ENCODE measurements around the gene TRIM14. TPM values are rescaled to one million over a fixed set of nuclear protein-coding genes. Genes with fewer than 3 reads are reported as not detected.

TRIM14 gene
- total RNA-seq, 1 donor from 2014 or later, result 9.4 TPM

GRCh38 chr9:98140503-98140902 lies 21.5 kb upstream of the TRIM14 start:
- Histone ChIP-seq H3K4me3 (ENCODE audit: low read depth, low read length) (no peak overlapping the region), H3K27me3 (ENCODE audit: control insufficient read depth, insufficient read depth, low read length) (no peaks in the 10 kb centered on the region), H3K36me3 (ENCODE audit: control insufficient read depth, insufficient read depth, low read length) (no peaks in the 10 kb centered on the region)
- no peak for DNase-seq (ENCODE audit: low read depth)
- TF ChIP-seq CTCF (IDR thresholded peaks at IDR 0.05; ENCODE audit: insufficient read depth, low read length, poor library complexity, severe bottlenecking), result no peak

- DNase-seq (ENCODE audit: low read depth), result no peak
- Histone ChIP-seq H3K4me3 (ENCODE audit: low read depth, low read length) (no peak overlapping the region), H3K36me3 (ENCODE audit: control insufficient read depth, insufficient read depth, low read length) (no peaks in the 10 kb centered on the region), H3K27me3 (ENCODE audit: control insufficient read depth, insufficient read depth, low read length) (no peaks in the 10 kb centered on the region)
- TF ChIP-seq CTCF (IDR thresholded peaks at IDR 0.05; ENCODE audit: insufficient read depth, low read length, poor library complexity, severe bottlenecking), result no peak
Measured at GRCh38 chr9:98136489-98136888, 17.5 kb upstream of the TRIM14 start.

GRCh38 chr9:98135938-98136337 lies 16.9 kb upstream of the TRIM14 start:
- H3K4me3 ChIP-seq (ENCODE audit: low read depth, low read length), result no peak overlapping the region
- no peaks in the 10 kb centered on the region for H3K36me3 ChIP-seq (ENCODE audit: control insufficient read depth, insufficient read depth, low read length)
- DNase-seq (ENCODE audit: low read depth), result no peak
- TF ChIP-seq CTCF (IDR thresholded peaks at IDR 0.05; ENCODE audit: insufficient read depth, low read length, poor library complexity, severe bottlenecking), result no peak
- H3K27me3 ChIP-seq (ENCODE audit: control insufficient read depth, insufficient read depth, low read length), result no peaks in the 10 kb centered on the region

GRCh38 chr9:98135558-98135934 lies 16.5 kb upstream of the TRIM14 start:
- no peak for TF ChIP-seq CTCF (IDR thresholded peaks at IDR 0.05; ENCODE audit: insufficient read depth, low read length, poor library complexity, severe bottlenecking)
- DNase-seq (ENCODE audit: low read depth), result no peak
- Histone ChIP-seq H3K36me3 (ENCODE audit: control insufficient read depth, insufficient read depth, low read length) (no peaks in the 10 kb centered on the region), H3K27me3 (ENCODE audit: control insufficient read depth, insufficient read depth, low read length) (no peaks in the 10 kb centered on the region), H3K4me3 (ENCODE audit: low read depth, low read length) (no peak overlapping the region)

GRCh38 chr9:98134702-98135557 lies 15.9 kb upstream of the TRIM14 start:
- TF ChIP-seq CTCF (IDR thresholded peaks at IDR 0.05; ENCODE audit: insufficient read depth, low read length, poor library complexity, severe bottlenecking), result no peak
- H3K4me3 ChIP-seq (ENCODE audit: low read depth, low read length), result no peak overlapping the region
- no peaks in the 10 kb centered on the region for H3K27me3 ChIP-seq (ENCODE audit: control insufficient read depth, insufficient read depth, low read length)
- no peak for DNase-seq (ENCODE audit: low read depth)
- H3K36me3 ChIP-seq (ENCODE audit: control insufficient read depth, insufficient read depth, low read length), result no peaks in the 10 kb centered on the region
